Activated T-cell treated with anti-CD3 and anti-CD28 coated beads for 24 hours (primary cell): ENCODE measurements around the gene EXT2.

ENCODE experiments used
- DNase-seq: peaks from one replicate; pipeline ENCODE4 v3.0.0-alpha.2; 2020; ENCODE audit warnings: low read depth

Gene EXT2

DNA sequence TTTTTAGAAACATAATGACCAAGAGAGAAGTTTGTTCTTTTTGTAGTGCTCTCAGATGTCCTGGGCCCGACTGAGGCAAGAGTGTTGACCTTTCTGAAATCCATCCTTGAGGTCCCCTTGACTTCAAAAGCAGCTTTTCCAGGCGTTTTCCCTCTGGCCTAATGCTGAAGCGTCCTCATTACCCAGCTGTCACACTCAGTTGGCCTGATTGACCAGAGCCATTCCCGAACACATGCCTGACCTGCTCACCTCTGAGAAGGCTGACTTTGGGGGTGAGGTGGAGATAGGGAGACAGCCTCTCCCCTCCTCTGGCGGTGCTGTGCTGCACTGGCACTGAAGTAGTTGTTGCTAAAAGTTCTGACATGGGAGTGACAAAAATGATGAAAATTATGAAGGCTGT is 147.6 kb downstream of the EXT2 start:
- no peak for DNase-seq

GRCh38 chr11:44243595-44244343 is 148.3 kb downstream of the EXT2 start:
- DNase-seq = no peak

DNA sequence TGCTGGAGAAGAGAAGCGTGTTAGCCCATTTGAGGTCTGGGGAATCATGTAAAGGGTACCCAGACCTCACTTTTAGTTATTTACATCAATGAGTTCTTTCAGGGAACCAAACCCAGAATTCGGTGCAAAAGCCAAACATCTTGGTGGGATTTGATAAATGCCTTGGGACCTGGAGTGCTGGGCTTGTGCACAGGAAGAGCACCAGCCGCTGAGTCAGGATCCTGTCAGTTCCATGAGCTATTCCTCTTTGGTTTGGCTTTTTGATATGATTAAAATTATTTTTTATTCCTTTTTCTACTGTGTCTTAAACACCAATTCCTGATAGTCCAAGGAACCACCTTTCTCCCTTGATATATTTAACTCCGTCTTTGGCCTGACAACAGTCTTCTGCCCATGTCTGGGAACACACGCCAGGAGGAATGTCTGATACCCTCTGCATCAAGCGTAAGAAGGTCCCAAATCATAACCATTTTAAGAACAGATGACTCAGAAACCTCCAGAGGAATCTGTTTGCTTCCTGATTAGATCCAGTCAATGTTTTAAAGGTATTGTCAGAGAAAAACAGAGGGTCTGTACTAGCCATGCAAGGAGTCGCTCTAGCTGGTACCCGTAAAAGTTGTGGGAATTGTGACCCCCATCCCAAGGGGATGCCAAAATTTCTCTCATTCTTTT is 149.3 kb downstream of the EXT2 start:
- DNase-seq = no peak

DNA sequence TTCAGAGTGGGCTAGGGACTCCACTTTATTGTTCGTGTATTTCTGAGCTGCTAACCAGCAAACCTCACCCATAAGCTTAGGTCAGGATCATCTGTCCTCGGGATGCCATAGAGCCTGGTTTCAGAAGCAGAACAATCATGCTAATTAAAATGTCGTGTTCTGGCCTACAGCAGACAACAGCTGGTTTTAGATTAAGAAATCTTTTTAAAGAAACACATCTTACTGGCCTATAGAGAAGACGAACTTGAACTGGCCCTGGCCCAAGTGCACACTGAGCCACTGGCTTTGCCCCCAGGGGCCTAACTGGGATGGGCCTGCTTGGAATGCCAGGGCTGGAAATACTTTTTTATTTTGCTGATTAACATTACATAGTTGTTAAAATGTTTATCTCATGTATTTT is 151.2 kb downstream of the EXT2 start:
- DNase-seq = no peak

GRCh38 chr11:44247508-44247907 is 152.0 kb downstream of the EXT2 start:
- DNase-seq = no peak

GRCh38 chr11:44248109-44248508 is 152.6 kb downstream of the EXT2 start:
- DNase-seq = no peak

DNA sequence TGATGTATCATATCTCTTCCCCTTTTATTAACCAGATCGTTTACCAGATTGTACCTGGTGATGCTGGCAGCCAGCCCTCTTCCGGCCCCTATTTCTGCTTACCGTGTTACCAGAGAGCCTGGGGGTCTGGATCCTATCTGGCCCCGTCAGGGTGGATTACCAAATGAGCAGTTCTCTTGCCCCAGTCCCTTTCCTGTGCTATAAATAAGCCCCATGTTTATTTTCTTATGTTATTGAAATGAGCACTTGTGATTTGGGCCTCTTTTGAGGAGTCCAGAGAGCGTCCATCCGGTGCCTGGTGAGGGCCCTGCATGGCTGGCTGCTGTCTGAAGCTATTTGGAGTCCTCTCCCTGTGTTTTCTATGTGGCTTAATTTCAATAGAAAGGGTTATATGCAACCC is 154.9 kb downstream of the EXT2 start:
- no peak for DNase-seq

DNA sequence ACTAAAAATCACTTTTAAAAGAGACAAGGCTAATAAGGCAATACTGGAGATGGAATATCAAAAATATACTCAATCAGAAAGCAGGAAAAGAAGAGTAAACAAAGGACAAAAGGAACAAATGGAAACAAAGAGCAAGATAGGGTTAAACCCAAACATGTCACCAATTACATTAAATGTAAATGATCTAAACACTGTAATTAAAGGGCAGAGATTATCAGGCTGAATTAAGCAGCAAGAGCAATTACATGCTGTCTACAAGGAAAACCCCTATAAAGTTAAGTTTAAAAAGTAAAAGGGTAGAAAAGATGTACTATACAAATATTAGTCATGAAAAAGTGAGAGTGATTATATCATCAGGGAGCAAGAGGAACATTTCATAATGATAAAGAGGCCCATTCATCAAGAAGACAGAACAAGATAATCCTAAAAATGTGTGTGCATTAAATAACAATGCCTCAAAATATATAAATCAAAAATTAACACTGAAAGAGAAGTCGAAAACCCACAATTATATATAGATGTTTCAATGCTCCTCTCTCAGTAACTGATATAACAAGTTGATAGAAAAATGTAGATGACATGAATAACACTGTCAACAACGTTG is 157.6 kb downstream of the EXT2 start:
- no peak for DNase-seq

- DNase-seq = no peak
Observed at GRCh38 chr11:44255406-44256071, 160.1 kb downstream of the EXT2 start.

DNA sequence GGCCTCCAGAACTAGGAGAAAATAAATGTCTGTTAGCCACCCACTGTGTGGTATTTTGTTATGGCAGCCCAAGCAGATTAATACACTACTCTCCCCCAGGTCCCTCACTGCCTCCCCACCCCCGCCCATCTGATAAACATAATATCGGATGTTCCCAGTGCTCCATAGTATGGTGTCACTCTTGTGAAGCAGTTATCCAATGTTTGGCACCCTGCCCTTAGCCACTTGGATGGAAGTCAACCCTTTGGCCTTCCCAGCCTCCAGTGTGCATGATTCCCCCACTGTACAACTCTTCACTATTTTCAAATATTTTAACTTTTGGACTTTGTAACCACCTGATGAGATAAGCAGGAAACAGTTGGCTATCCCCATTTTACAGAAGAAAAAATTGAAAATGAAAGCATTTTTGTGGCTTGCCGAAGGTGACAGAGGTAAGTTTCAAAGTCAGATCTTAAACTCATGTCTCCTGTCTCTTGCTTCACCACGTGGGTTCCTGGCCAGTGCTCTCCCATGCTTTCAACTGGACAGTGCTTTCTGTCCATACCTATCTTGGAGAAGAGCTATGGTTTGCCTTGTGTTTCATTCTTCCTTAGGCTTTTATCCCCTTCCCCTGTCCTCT is 161.3 kb downstream of the EXT2 start:
- DNase-seq = no peak

- DNase-seq = no peak
Observed at GRCh38 chr11:44257338-44258189, 162.1 kb downstream of the EXT2 start.

- no peak for DNase-seq
Observed at GRCh38 chr11:44258190-44258489, 162.7 kb downstream of the EXT2 start.

DNA sequence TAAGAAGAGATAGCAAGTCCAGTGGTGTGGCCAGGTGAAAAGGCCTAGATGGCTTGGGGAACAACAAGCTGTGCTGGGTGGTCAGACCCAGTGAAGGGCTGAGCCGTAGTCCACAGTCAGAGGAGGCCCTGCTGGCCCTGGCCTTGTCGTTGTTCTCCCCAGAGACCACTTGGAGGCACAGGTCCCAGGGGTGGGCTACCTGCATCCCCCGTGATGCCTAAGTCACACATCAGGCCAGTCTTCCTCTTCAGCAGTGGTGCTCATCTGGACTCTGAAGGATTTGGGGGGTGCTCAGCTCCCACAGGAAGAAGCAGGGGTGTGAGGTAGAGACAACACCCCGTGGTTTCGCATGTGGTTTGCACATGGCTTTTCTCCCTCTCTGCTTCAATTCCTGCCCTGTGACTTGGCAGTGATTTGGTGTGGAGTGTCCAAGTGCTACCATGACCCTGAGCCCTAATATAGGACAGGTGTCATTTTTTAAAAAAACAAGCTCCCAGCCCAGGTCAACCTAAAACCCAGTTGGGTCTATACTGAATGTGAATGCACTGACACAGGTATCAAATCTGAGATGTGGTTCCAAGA is 163.5 kb downstream of the EXT2 start:
- DNase-seq = no peak

GRCh38 chr11:44260081-44260480 is 164.6 kb downstream of the EXT2 start:
- no peak for DNase-seq

DNA sequence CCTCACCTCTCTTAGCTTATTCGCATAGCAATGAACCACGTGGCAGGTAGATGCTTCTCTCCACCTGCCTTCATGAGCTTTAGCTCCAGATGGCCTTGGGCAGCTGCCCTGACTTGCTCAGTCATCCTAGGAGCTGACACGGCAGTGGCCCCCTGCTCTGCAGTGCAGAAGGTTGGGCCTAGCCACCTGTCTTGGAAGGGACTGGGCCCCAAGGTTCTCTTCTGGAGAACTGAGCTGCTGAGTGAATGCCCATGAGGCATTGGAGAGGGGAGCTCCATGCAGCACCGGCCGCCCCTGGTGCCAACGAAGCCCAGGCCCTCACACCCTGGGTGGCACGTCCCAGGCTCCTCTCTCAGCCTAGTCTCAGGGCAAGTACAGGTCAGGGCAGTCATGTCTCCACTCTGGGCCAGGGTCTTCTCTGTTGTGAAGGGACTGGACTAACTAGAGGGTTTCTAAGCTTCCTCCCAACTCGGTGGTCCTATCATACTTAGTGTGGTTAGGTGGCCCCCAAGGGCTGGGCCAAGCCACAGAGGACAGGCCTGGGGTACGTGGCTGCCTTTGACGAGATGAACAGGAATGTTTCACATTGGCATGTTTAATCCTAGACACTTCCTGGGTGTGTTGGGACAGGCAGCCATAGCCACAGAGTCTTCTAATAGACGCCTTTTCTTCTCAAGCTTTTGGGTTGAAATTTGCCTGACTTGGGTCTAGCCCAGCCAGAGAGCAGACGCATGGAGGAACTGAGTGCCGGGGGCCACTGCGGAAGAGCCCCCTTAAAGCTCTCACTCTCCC is 166.5 kb downstream of the EXT2 start:
- DNase-seq = no peak

DNA sequence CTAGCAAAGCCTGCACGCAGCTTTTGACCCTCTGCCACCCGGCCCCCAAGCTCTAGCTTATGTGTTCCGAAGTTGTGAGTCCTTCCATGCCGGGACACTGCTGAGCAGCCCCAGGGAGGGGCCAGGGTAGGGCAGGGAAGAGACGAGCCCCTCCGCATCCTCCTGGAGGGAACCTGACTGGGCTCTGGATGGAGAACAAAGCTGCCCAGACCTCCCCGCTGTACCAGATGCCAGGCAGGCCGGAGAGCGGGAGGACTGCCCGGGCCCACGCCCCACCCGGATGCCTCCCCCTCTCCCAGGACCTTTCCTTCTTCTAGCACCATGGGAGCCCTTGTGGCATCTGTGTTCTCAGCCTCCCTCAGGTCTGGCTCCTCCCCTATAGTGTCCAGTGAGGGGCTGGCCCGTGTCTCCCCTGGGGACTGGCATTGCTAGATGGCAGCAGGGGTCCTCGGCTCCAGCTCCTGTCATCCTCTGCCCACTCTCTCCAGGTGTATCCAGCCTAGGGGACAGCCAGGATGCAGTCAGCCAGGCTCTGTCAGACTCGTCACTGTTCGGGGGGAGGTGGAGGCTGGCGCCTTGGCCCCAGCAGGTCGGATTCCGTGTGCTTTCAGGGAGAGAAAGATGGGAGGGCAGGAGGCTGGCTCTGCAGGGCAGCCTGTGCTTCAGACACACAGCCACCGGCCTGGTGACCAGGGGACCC is 168.4 kb downstream of the EXT2 start:
- no peak for DNase-seq

- no peak for DNase-seq
Observed at GRCh38 chr11:44264438-44264749, 168.9 kb downstream of the EXT2 start.

DNA sequence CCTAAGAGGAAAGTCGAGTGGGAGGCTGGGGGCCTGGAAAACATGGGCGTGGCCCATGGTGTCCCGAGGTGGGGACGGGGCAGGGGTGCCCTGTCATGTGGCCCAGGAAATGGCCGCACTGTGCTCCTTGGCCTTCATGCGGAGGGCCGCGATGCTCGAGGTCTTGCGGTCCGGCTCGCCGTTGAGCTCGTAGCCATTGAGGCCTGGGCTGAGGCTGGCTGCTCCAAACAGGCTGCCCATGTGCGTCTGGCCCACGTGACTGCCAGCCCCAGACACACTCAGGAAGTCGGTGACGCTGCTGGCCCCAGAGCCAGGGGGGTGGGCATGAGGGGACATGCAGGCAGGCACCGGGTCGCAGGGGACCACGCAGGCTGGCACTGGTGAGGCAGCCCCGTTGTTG is 169.3 kb downstream of the EXT2 start:
- DNase-seq = no peak

DNA sequence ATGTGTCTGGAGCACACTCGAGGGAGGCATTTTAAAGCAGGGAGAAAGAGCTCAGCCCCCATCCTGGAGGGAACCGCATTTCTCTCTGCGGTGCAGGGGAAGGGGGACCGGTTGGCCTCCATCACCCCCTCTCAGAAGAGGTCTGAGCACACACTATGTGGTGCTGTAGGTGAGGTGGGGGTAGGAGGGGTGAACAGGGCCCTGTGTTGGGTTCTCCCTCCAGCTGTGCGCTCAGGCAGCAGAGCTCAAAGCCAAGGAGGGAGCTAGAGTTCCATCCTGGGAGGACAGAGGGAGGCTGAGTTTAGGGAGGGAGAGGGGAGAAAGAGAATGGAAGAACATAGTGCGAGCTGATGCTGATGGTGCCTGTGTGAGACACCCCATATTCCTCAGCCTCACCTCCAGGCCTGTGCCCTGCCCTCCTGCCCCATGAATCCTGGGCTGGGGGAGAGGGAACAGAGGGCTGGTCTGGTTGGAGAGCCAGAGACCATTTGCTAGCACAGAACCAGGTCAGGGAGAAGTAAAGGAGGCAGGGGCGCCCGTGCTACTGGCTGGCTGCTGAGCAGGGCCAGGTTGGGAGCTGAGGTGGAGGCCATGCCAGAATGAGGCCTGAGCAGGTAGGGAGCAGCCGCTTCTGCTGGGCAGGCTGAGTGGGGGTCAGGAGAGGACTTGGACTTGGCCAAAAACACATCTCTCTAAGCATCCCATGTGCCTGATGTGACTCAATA is 170.7 kb downstream of the EXT2 start:
- DNase-seq = no peak
